ENCODE results near the gene NFKBIB. TPM values are rescaled to one million over a fixed set of nuclear protein-coding genes. Genes with fewer than 3 reads are reported as not detected.
A peak's percentile ranks its signal among the peaks of the same experiment; 100 is the strongest.

The NFKBIB gene
- total RNA-seq, 1 donor from 2014 or later = 8.3 TPM

GRCh38 chr19:38917516-38917915, 17.7 kb downstream of the NFKBIB start:
- Histone ChIP-seq H3K9me3 (ENCODE audit: low read depth) (no peaks in the 10 kb centered on the region), H3K9ac (no peak overlapping the region), H3K36me3 (no peaks in the 10 kb centered on the region), H3K79me2 (ENCODE audit: low read depth) (no peaks in the 10 kb centered on the region), H3K27me3 (no peaks in the 10 kb centered on the region), H3K4me1 (no peaks in the 10 kb centered on the region), H3F3A (ENCODE audit: low read depth) (no peaks in the 10 kb centered on the region), H2AFZ (replicated peaks) (no peak overlapping the region), H4K20me1 (ENCODE audit: low read depth) (no peaks in the 10 kb centered on the region), H3K4me3 (no peak overlapping the region), H3K27ac (no peak overlapping the region), H3K4me2 (no peak overlapping the region)
- H3K4me3 Mint-ChIP-seq = no peak overlapping the region
- no peaks in the 10 kb centered on the region for H3K4me1 Mint-ChIP-seq
- H3K36me3 Mint-ChIP-seq = peaks cover 9% of the 10 kb centered on the region
- TF ChIP-seq EZH2 (IDR thresholded peaks at IDR 0.05) (no peak), EZH2phosphoT487 (IDR thresholded peaks at IDR 0.05) (no peak), CTCF (IDR thresholded peaks at IDR 0.05) (no peak)
- no peak for DNase-seq (ENCODE audit: low spot score)
- no peak overlapping the region for H3K27ac Mint-ChIP-seq
- no peaks in the 10 kb centered on the region for H3K9me3 Mint-ChIP-seq
- peaks cover 4% of the 10 kb centered on the region for H3K27me3 Mint-ChIP-seq (ENCODE audit: insufficient read depth, low read depth)

DNA sequence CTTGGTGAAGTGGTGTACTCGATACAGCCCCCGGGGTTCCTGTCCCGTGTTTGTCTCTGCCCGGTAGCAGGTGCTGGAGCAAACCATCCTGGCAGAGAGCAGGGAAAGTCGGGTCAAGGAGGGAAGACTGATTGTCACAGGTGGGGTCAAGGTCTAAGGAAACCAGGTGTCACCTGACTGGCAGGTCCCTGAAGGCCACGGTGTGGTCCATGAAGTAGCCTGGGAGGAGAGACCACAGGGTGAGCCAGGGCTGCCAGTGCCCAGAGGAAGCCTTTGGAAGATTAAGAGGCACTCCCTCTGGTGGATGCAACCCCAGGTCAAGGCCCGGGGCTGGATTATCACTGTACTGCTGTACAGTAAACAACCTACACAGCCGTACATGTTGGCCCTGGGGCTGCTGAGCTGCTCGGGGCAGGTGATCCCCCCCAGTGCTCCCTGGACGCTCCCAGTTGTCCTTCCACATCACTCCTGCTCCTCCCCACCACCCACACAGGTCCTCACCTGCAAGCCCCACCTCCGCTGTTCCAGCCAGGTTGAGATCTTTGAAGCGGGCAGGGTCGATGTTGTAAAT, 18.2 kb downstream of the NFKBIB start:
- no peak overlapping the region for H2AFZ ChIP-seq (replicated peaks)
- no peak for TF ChIP-seq EZH2 (IDR thresholded peaks at IDR 0.05)
- TF ChIP-seq EZH2phosphoT487 (IDR thresholded peaks at IDR 0.05) = no peak
- peak; percentile 21 for TF ChIP-seq CTCF (IDR thresholded peaks at IDR 0.05)
- H3K4me2 ChIP-seq = no peak overlapping the region
- no peaks in the 10 kb centered on the region for H3K27me3 ChIP-seq
- no peak overlapping the region for H3K4me3 ChIP-seq
- H3K79me2 ChIP-seq (ENCODE audit: low read depth) = no peaks in the 10 kb centered on the region
- H3K9me3 ChIP-seq (ENCODE audit: low read depth) = no peaks in the 10 kb centered on the region
- no peaks in the 10 kb centered on the region for H3K4me1 Mint-ChIP-seq
- no peaks in the 10 kb centered on the region for H4K20me1 ChIP-seq (ENCODE audit: low read depth)
- H3K9ac ChIP-seq = no peak overlapping the region
- H3K36me3 ChIP-seq = no peaks in the 10 kb centered on the region
- H3K27ac Mint-ChIP-seq = no peak overlapping the region
- peaks cover 4% of the 10 kb centered on the region for H3K27me3 Mint-ChIP-seq (ENCODE audit: insufficient read depth, low read depth)
- no peaks in the 10 kb centered on the region for H3K9me3 Mint-ChIP-seq
- H3K27ac ChIP-seq = no peak overlapping the region
- peaks cover 10% of the 10 kb centered on the region for H3K36me3 Mint-ChIP-seq
- H3K4me3 Mint-ChIP-seq = no peak overlapping the region
- DNase-seq (ENCODE audit: low spot score) = peak; percentile 26
- no peaks in the 10 kb centered on the region for H3F3A ChIP-seq (ENCODE audit: low read depth)
- no peaks in the 10 kb centered on the region for H3K4me1 ChIP-seq

GRCh38 chr19:38918526-38918925, 18.8 kb downstream of the NFKBIB start:
- Histone ChIP-seq H3K4me2 (no peak overlapping the region), H3K9me3 (ENCODE audit: low read depth) (no peaks in the 10 kb centered on the region), H4K20me1 (ENCODE audit: low read depth) (no peaks in the 10 kb centered on the region), H3K4me1 (no peaks in the 10 kb centered on the region), H3F3A (ENCODE audit: low read depth) (no peaks in the 10 kb centered on the region), H3K4me3 (no peak overlapping the region), H2AFZ (replicated peaks) (no peak overlapping the region), H3K36me3 (no peaks in the 10 kb centered on the region), H3K27ac (no peak overlapping the region), H3K9ac (no peak overlapping the region), H3K79me2 (ENCODE audit: low read depth) (no peaks in the 10 kb centered on the region), H3K27me3 (no peaks in the 10 kb centered on the region)
- DNase-seq (ENCODE audit: low spot score) = no peak
- peaks cover 10% of the 10 kb centered on the region for H3K36me3 Mint-ChIP-seq
- TF ChIP-seq EZH2phosphoT487 (IDR thresholded peaks at IDR 0.05) (no peak), CTCF (IDR thresholded peaks at IDR 0.05) (no peak), EZH2 (IDR thresholded peaks at IDR 0.05) (no peak)
- H3K4me3 Mint-ChIP-seq = no peak overlapping the region
- no peak overlapping the region for H3K27ac Mint-ChIP-seq
- no peaks in the 10 kb centered on the region for H3K4me1 Mint-ChIP-seq
- H3K9me3 Mint-ChIP-seq = no peaks in the 10 kb centered on the region
- peaks cover 4% of the 10 kb centered on the region for H3K27me3 Mint-ChIP-seq (ENCODE audit: insufficient read depth, low read depth)

Measured in neural progenitor cell (in vitro differentiated cells).